ENCODE results near the gene KIF5A.
A peak's percentile ranks its signal among the peaks of the same experiment; 100 is the strongest.
"Not testable (repeated sequence)": the region's sequence is repeated elsewhere in the genome, so short reads cannot be mapped to it uniquely, and the experiment has no call there.

KIF5A gene

DNA sequence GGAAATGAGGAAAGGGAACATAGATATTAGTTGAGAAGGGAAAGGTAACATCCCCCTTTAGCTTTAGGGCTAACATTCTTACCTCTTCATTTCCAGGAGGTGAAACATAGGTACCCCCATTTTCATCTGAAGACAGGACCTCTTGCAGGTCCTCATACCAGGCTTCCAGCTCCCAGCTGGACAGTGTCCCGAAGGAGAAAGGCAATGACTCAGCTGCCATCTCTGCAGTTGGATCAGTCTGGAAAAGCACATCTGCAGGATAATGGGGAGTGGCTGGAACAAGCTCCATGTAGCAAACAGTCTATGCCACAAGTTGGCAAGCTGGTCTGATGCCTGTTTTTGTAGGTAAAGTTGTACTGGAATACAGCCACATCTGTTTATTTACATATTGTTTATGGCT lies 32.7 kb upstream of the KIF5A start:
- in situ Hi-C loops (cut with MboI; ENCODE audit: low sequenced_read_pairs, unreplicated experiment) = no loop called here
- DNase-seq (ENCODE audit: low spot score) = no peak
- TF ChIP-seq, protein P1, sequence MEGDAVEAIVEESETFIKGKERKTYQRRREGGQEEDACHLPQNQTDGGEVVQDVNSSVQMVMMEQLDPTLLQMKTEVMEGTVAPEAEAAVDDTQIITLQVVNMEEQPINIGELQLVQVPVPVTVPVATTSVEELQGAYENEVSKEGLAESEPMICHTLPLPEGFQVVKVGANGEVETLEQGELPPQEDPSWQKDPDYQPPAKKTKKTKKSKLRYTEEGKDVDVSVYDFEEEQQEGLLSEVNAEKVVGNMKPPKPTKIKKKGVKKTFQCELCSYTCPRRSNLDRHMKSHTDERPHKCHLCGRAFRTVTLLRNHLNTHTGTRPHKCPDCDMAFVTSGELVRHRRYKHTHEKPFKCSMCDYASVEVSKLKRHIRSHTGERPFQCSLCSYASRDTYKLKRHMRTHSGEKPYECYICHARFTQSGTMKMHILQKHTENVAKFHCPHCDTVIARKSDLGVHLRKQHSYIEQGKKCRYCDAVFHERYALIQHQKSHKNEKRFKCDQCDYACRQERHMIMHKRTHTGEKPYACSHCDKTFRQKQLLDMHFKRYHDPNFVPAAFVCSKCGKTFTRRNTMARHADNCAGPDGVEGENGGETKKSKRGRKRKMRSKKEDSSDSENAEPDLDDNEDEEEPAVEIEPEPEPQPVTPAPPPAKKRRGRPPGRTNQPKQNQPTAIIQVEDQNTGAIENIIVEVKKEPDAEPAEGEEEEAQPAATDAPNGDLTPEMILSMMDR (IDR thresholded peaks at IDR 0.05; ENCODE audit: borderline replicate concordance, control extremely low read depth, extremely low read depth, insufficient read depth, missing control alignments) = no peak

DNA sequence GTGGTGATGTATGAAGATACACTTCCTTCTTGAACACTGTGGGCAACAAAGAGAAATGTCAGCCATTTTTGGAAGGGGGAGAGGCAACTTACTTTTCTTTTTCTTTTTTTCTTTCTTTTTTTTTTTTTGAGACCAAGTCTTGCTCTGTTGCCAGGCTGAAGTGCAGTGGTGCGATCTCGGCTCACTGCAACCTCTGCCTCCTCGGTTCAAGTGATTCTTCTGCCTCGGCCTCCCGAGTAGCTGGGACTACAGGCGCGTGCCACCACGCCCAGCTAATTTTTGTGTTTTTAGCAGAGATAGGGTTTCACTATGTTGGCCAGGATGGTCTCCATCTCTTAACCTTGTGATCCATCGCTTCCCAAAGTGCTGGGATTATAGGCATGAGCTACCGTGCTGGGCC lies 32.1 kb upstream of the KIF5A start:
- in situ Hi-C loops (cut with MboI; ENCODE audit: low sequenced_read_pairs, unreplicated experiment) = not testable (repeated sequence)

DNA sequence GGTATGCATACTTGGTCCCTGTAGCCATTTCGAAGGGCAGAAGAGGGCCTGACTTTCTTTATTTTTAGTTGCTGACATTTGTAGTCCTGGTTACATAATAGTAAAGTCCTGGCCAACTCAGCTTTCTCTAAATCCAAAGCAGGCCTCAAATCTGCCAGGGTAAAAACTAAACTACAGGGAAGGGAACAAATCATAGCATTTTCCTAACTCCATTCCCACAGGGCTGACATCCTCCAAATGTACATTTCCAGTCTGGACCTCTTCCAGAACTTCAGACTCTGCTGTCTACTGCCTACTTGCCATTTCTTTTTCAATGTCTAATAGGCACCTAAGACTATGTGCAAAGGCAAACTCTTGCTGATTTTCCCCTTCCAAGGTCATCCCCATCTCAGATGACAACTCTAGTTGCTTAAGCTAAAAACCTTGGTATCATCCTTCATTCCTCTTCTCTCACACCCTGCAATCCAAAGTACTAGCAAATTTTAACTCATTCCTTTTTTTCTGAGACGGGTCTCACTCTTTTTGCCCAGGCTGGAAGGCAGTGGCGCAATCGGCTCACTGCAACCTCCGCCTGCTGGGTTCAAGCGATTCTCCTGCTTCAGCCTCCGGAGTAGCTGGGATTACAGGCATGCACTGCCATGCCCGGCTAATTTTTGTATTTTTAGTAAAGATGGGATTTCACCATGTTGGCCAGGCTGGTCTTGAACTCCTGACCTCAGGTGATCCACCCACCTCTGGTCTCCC lies 31.5 kb upstream of the KIF5A start:
- no peak for DNase-seq (ENCODE audit: low spot score)
- in situ Hi-C loops (cut with MboI; ENCODE audit: low sequenced_read_pairs, unreplicated experiment) = no loop called here
- TF ChIP-seq, protein P1 (IDR thresholded peaks at IDR 0.05; ENCODE audit: borderline replicate concordance, control extremely low read depth, extremely low read depth, insufficient read depth, missing control alignments) = no peak

More for the DNA sequence above, 32.1 kb upstream of the KIF5A start:
- not testable (repeated sequence) for DNase-seq (ENCODE audit: low spot score)

DNA sequence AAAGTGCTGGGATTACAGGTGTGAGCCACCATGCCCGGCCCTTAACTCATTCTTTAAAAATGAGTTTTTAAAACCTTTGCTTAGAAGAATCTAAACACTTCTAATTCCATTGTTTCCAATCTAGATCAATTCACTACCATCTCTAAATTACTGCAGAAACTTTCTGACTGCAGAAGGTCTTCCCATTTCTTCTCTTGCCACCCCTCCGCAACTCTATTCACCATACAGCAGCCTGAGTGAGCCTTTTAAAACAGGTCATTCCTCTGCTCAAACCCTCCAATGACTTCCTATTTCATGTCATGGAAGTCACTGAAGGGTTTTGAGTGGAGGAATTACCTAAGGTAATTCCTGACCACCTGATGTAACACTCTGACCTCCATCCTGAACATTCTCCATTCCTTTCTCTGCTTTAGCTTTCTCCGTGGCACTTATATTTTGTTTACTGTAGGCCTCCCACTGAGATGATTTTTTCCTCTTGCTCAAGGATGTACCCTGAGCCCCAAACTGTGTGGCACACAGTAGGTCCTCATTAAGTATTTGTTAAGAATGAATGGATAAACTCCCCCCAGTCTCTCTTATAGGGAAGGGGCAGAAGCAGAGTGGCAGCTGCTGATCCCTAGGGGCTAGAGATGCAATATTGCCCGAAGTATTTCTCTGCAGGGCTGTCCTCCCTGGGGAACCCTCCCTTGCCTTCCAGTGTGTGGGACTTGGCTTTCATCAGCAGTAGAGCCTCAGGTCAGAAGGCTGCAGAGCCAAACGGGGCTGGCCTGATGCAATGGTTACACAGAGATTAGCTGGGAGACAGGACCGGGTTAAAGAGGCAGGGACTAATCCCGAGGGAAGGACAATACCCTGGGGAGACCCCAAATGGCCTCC lies 30.7 kb upstream of the KIF5A start:
- in situ Hi-C loops (cut with MboI; ENCODE audit: low sequenced_read_pairs, unreplicated experiment) = no loop called here
- no peak for DNase-seq (ENCODE audit: low spot score)

DNA sequence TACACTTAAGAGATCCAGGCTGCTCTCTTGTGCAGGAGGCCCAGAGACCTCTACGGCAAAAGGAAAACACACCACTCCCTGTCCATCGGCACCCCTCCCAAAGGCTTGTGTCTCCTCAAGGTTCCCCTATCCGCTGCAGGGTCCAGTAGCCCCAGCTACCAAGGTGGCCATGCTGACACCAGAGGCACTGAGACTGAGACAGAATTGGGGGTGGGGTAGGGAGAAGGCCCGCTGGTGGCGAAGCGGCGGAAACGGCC lies 30.1 kb upstream of the KIF5A start:
- in situ Hi-C loops (cut with MboI; ENCODE audit: low sequenced_read_pairs, unreplicated experiment) = no loop called here
- TF ChIP-seq, protein P1 (IDR thresholded peaks at IDR 0.05; ENCODE audit: borderline replicate concordance, control extremely low read depth, extremely low read depth, insufficient read depth, missing control alignments) = no peak
- peak; percentile 57 for DNase-seq (ENCODE audit: low spot score)

More for the DNA sequence above, 30.7 kb upstream of the KIF5A start:
- TF ChIP-seq, protein P1 (IDR thresholded peaks at IDR 0.05; ENCODE audit: borderline replicate concordance, control extremely low read depth, extremely low read depth, insufficient read depth, missing control alignments) = no peak

DNA sequence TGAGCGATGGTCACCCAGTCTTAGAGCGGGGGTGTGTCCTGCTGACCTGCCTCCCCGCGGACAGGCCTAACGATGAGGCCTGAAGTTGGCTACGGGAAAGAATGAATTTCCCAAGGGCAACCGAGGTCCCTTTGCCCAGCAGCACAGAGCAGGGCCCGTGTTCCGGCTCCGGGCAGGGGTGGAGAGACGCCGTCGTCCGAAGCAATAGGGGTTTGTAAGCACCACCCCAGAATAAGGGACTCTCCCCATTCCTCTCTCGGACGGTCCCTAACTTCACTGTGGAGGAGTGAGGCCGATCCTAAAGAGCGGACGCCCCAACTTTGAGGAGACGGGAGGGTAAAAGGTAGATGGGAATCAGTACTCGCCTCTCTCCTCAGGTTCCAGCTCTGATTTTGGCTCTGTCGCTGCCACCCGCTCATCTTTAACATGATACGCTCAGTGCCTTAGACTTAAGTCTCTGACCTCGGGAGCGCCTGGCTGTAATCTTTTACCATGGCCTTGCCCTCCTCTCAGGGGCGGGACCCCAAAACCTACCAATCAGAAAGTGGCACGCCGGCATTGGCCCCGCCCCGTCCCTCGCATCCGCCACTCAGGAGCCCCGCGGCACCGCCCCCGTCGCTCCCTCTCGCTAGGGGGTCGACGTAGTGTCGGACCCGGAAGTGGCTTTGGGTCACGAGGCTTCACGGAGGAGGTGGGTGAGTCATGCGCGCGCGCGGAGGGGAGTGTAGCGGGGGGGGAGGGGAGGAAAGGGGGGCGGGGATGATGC lies 29.6 kb upstream of the KIF5A start, which contains the start of gene DDIT3:
TSS of gene DDIT3 (minus strand) at position 462 of the 766 bp plus-strand sequence. CDS start 3,108 bp downstream, outside the sequence.
- DNase-seq (ENCODE audit: low spot score) = peak; percentile 98
- in situ Hi-C loops (cut with MboI; ENCODE audit: low sequenced_read_pairs, unreplicated experiment) = no loop called here
- TF ChIP-seq, protein P1 (IDR thresholded peaks at IDR 0.05; ENCODE audit: borderline replicate concordance, control extremely low read depth, extremely low read depth, insufficient read depth, missing control alignments) = no peak
